K562 (cell line): ENCODE results near the gene TPD52L1. TPM values are rescaled to one million over a fixed set of nuclear protein-coding genes. Genes with fewer than 3 reads are reported as not detected.

Source experiments
- ATAC-seq: fragments of 200-7000 bp; cut with Tn5 transposase; 3 replicates; pipeline ENCODE4 v1.9.1; 2020; ENCODE audit warnings: moderate library complexity
- BruUV-seq: library from RNA; stranded (reverse); fragments of 400-500 nt; replicated peaks from 2 replicates; lab custom pipeline; 2021; lab: Mats Ljungman, UMichigan
- CTCF ChIA-PET: fragments of 300-600 bp; formaldehyde crosslinking; extraction: SDS; loops from one replicate; lab custom pipeline; 2021; ENCODE audit warnings: low intra/inter-chr PET ratio; lab: Yijun Ruan, JAX
- POLR2A ChIA-PET: fragments of 300-600, 350-650 bp; sonication (Branson Sonifier 250); formaldehyde crosslinking; extraction: SDS; loops from one replicate; lab custom pipeline; 2021; ENCODE audit warnings: antibody characterized with exemption, inconsistent platforms; lab: Yijun Ruan, JAX
- DNase-seq, 4 experiments: peaks; one replicate each; pipeline versions ENCODE4 v3.0.0 to v3.0.0-alpha.2; 2011 to 2018; ENCODE audit warnings: low spot score in 3 of 4, mixed read lengths in 3 of 4; ENCODE audit errors: extremely low read depth in 1 of 4
- FAIRE-seq: peaks from 2 replicates; lab custom pipeline; 2011; peaks lifted over from hg19 to GRCh38; lab: Jason Lieb, UNC
- H2AFZ ChIP-seq: 2 replicates; pipeline ENCODE4 v1.6.0; 2011; ENCODE audit warnings: low read depth, low read length, control low read depth, inconsistent platforms
- H3K27ac ChIP-seq: fragments of 200-600 bp; 3 replicates; pipeline ENCODE4 v1.8.0; 2011; ENCODE audit warnings: low read depth, mild to moderate bottlenecking, control low read depth, inconsistent platforms, low read length, moderate library complexity, mixed read lengths; ENCODE audit errors: extremely low read depth
- H3K27me3 ChIP-seq, 2 experiments: fragments of 300-600 bp in 1 of 2; 2 replicates in 1 of 2; 3 replicates in 1 of 2; pipeline versions ENCODE4 v1.6.0 to v1.8.0; 2011; ENCODE audit warnings: inconsistent platforms in 2 of 2, low read length in 2 of 2, mild to moderate bottlenecking in 1 of 2, mixed read lengths in 1 of 2, moderate library complexity in 1 of 2; ENCODE audit not compliant: control insufficient read depth in 2 of 2, insufficient read depth in 2 of 2
- H3K36me3 ChIP-seq: fragments of 300-600 bp; 3 replicates; pipeline ENCODE4 v1.8.0; 2011; ENCODE audit warnings: mild to moderate bottlenecking, low read length, inconsistent platforms; ENCODE audit not compliant: control insufficient read depth, insufficient read depth
- H3K4me1 ChIP-seq, 2 experiments: fragments of 200-600 bp in 1 of 2; replicated peaks in 1 of 2; 2 replicates in 1 of 2; 3 replicates in 1 of 2; pipeline versions ENCODE4 v1.5.1 to v1.8.0; 2011; ENCODE audit warnings: inconsistent platforms in 2 of 2, low read length in 2 of 2, mild to moderate bottlenecking in 1 of 2, mixed read lengths in 1 of 2, moderate library complexity in 1 of 2; ENCODE audit not compliant: control insufficient read depth in 2 of 2, insufficient read depth in 2 of 2
- H3K4me2 ChIP-seq: 2 replicates; pipeline ENCODE4 v1.6.1; 2011; ENCODE audit warnings: low read length, control low read depth, inconsistent platforms, mixed read lengths; ENCODE audit not compliant: insufficient read depth
- H3K4me3 ChIP-seq: fragments of 200-600 bp; sonication (generic), shearing (Covaris generic); 2 replicates; pipeline ENCODE4 v1.5.1; 2016; ENCODE audit warnings: control low read depth, inconsistent platforms
- H3K79me2 ChIP-seq: fragments of 200-600 bp; 3 replicates; pipeline ENCODE4 v1.8.0; 2011; ENCODE audit warnings: low read length, inconsistent platforms; ENCODE audit not compliant: control insufficient read depth, insufficient read depth
- H3K9ac ChIP-seq, 2 experiments: 2 replicates each; pipeline versions ENCODE4 v1.6.0 to v1.6.1; 2011; ENCODE audit warnings: low read depth in 2 of 2, low read length in 2 of 2, control low read depth in 1 of 2, inconsistent platforms in 1 of 2, mild to moderate bottlenecking in 1 of 2, mixed read lengths in 1 of 2; ENCODE audit not compliant: insufficient read depth in 1 of 2
- H3K9me1 ChIP-seq: one replicate; pipeline ENCODE4 v1.6.0; 2011; ENCODE audit warnings: inconsistent platforms, mild to moderate bottlenecking, low read length, moderate library complexity; ENCODE audit not compliant: control insufficient read depth, insufficient read depth
- H3K9me3 ChIP-seq: replicated peaks from 2 replicates; pipeline ENCODE4 v1.5.1; 2011; ENCODE audit warnings: low read depth, low read length, inconsistent platforms; ENCODE audit not compliant: control insufficient read depth, insufficient read depth
- H4K20me1 ChIP-seq: replicated peaks from 2 replicates; pipeline ENCODE4 v1.6.1; 2011; ENCODE audit warnings: low read length, inconsistent platforms, mixed read lengths; ENCODE audit not compliant: control insufficient read depth, insufficient read depth
- ADNP ChIP-seq: fragments of 200-800 bp; sonication (Bioruptor generic); IDR thresholded peaks from 2 replicates; pipeline ENCODE4 v1.6.1; 2016; ENCODE audit warnings: missing genetic modification characterization, missing compliant biosample characterization
- CREB1 ChIP-seq, 2 experiments: sonication (generic) in 1 of 2; formaldehyde crosslinking in 1 of 2; IDR thresholded peaks; 2 replicates each; pipeline versions ENCODE4 v1.6.1 to v1.8.0; 2012 to 2022; ENCODE audit warnings: inconsistent platforms in 1 of 2, mild to moderate bottlenecking in 1 of 2, missing genetic modification reagents in 1 of 2, moderate library complexity in 1 of 2
- ESRRA ChIP-seq: fragments of 450-650 bp; IDR thresholded peaks from 2 replicates; pipeline ENCODE4 v1.6.1; 2014; ENCODE audit warnings: low read depth, mild to moderate bottlenecking, moderate library complexity, borderline replicate concordance
- HDAC6 ChIP-seq: IDR thresholded peaks from 2 replicates; pipeline ENCODE4 v1.6.1; 2012; ENCODE audit warnings: low read depth, mild to moderate bottlenecking, control low read depth, inconsistent platforms, low read length, moderate library complexity
- HNRNPH1 ChIP-seq: fragments of 200-400 bp; formaldehyde crosslinking; optimal IDR thresholded peaks from 2 replicates; pipeline ENCODE3; 2017; ENCODE audit warnings: low read depth, mild to moderate bottlenecking, low read length, moderate library complexity
- KDM1A ChIP-seq, 2 experiments: fragments of 450-650 bp; IDR thresholded peaks; 2 replicates each; pipeline ENCODE4 v1.6.1; 2016; ENCODE audit warnings: mild to moderate bottlenecking in 2 of 2
- KLF1 ChIP-seq: fragments of 450-650 bp; IDR thresholded peaks from 2 replicates; pipeline ENCODE4 v1.6.1; 2016; ENCODE audit warnings: missing genetic modification characterization, missing compliant biosample characterization
- MTA3 ChIP-seq: fragments of 450-650 bp; formaldehyde crosslinking; IDR thresholded peaks from 2 replicates; pipeline ENCODE4 v1.6.1; 2017; ENCODE audit warnings: mild to moderate bottlenecking, borderline replicate concordance
- MYC ChIP-seq, 2 experiments: fragments of 250-450 bp in 1 of 2; sonication (Bioruptor Pico) in 1 of 2; IDR thresholded peaks; 2 replicates each; pipeline versions ENCODE4 v1.5.1 to v1.6.1; 2012 to 2021; ENCODE audit warnings: low read depth in 2 of 2, borderline replicate concordance in 1 of 2, improper control_type of control experiment in 1 of 2, low read length in 1 of 2, mild to moderate bottlenecking in 1 of 2, moderate library complexity in 1 of 2
- POLR3A ChIP-seq: IDR thresholded peaks from 2 replicates; pipeline ENCODE4 v1.6.1; 2011; ENCODE audit warnings: borderline replicate concordance, mild to moderate bottlenecking, moderate library complexity; ENCODE audit not compliant: insufficient read length, insufficient read depth; ENCODE audit errors: extremely low read depth
- RUNX1 ChIP-seq: sonication (generic); IDR thresholded peaks from 2 replicates; pipeline ENCODE4 v1.6.1; 2016; ENCODE audit warnings: antibody characterized with exemption, low read depth
- SLC30A9 ChIP-seq: fragments of 250-450 bp; sonication (Bioruptor Pico); IDR thresholded peaks from 2 replicates; pipeline ENCODE4 v1.8.0; 2022; ENCODE audit warnings: mild to moderate bottlenecking, moderate library complexity
- SP1 ChIP-seq: sonication (generic); formaldehyde crosslinking; IDR thresholded peaks from 2 replicates; pipeline ENCODE4 v1.8.1; 2022; ENCODE audit warnings: mild to moderate bottlenecking, missing genetic modification reagents
- SUPT5H ChIP-seq: fragments of 450-650 bp; IDR thresholded peaks from 2 replicates; pipeline ENCODE4 v1.6.1; 2016
- TRIM28 ChIP-seq: fragments of 450-650 bp; IDR thresholded peaks from 2 replicates; pipeline ENCODE4 v1.6.1; 2017
- ZNF134 ChIP-seq: fragments of 250-450 bp; sonication (Bioruptor Pico); conservative IDR thresholded peaks from 2 replicates; pipeline ENCODE4 v1.4.0; 2020
- ZNF586 ChIP-seq: fragments of 450-650 bp; formaldehyde crosslinking; conservative IDR thresholded peaks from 2 replicates; pipeline ENCODE4 v1.4.0; 2020; ENCODE audit warnings: mild to moderate bottlenecking, moderate library complexity
- WGBS: fragments of 100-300 bp; shearing (Covaris generic); methylation state at CpG from one replicate; pipeline ENCODE4 v1.1.6; 2016; ENCODE audit warnings: low coverage, mixed read lengths; ENCODE audit not compliant: insufficient coverage; ENCODE audit errors: missing lambda C conversion rate; 5-methylcytosine and 5-hydroxymethylcytosine counted together
- in situ Hi-C: fragments of 300-500 bp; cut with MboI; formaldehyde crosslinking; loops from 4 replicates; pipeline ENCODE4 v1.15.0; 2018; ENCODE audit warnings: inconsistent platforms, mixed read lengths
- intact Hi-C: fragments of 100-400 bp; cut with micrococcal nuclease; formaldehyde crosslinking; loops from 2 replicates; pipeline ENCODE4 v1.14.2; 2022
- polyA plus RNA-seq, 8 experiments: library from polyadenylated mRNA; depleted of rRNA in 4 of 8; stranded (reverse) in 5 of 8; unstranded in 3 of 8; fragments of >200 nt; fragmentation: Nextera tagmentation in 2 of 8; fragmentation: Illumina TruSeq in 1 of 8; extraction: Ambion mirVana in 2 of 8; extraction: Trizol in 1 of 8; gene quantifications; 2 replicates each; pipeline versions ENCODE4 v1.2.1 to v1.2.3, GENCODE V29; 2011 to 2014; ENCODE audit warnings: inconsistent platforms in 1 of 8, missing spikeins in 1 of 8
- total RNA-seq, 7 experiments: library from RNA; depleted of rRNA in 6 of 7; stranded (reverse); fragments of >200 nt in 6 of 7; fragmentation: Illumina TruSeq in 2 of 7; extraction: Trizol in 2 of 7; gene quantifications; 2 replicates each; pipeline versions ENCODE4 v1.2.1 to v1.2.3, GENCODE V29; 2011 to 2021; ENCODE audit warnings: low replicate concordance in 1 of 7

Gene TPD52L1
- total and polyA plus RNA-seq, 9 of the 15 experiments (the other 6 are each of a cell fraction or from before 2014, with no cell fraction given): 12.9 to 149 (median 75.7) TPM

DNA sequence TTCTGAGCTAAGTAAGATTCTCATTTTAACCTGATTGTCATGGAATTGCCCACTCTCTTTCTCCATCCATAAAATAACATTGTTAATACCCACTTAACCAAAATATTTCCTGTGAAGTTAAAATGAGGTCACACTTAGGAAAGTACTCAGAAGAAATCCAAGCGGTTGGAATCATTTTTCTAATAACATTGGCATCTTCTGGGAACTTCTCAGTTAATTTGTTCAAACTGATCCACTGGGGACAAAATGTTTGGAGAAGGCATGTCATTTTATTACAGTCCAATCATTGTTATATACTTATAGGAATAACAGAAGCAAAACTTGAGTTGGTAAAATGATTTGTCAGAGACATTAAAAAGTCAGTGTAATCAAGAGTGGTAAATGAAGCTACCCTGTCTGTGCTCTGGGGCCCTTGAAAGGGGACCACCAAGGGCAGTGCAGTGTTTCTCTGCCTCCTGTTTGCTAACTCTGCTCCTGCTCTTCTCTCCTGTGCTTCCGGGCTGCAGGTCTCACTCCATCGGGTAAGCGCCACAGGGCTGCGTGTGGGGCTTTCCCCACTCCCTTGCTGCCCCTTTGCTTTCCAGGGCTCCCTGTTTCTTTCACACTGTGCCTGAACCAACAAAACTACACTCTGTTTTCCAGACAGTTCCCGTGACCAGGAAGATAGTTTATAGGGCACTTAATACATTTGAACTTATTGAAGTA, 98.1 kb downstream of the TPD52L1 start:
- TF ChIP-seq CREB1 (IDR thresholded peaks at IDR 0.05) (no peak), CREB1 (CRISPR knock-in tag; IDR thresholded peaks at IDR 0.05) (no peak), SP1 (no peak), KDM1A (IDR thresholded peaks at IDR 0.05) (no peak), SLC30A9 (CRISPR knock-in tag) (no peak), ZNF134 (CRISPR knock-in tag) (no peak), TRIM28 (no peak), ZNF586 (CRISPR knock-in tag) (no peak), SUPT5H (no peak), KLF1 (tag) (no peak), ADNP (tag) (no peak), HNRNPH1 (no peak), HDAC6 (no peak), RUNX1 (no peak), ESRRA (no peak), POLR3A (no peak), MYC (IDR thresholded peaks at IDR 0.05; ENCODE audit: low read depth, low read length) (no peak), MYC (CRISPR knock-in tag; IDR thresholded peaks at IDR 0.05; ENCODE audit: borderline replicate concordance, low read depth) (no peak), MTA3 (no peak)
- FAIRE-seq: no peak
- no peaks in the 10 kb centered on the region for H4K20me1 ChIP-seq

More for the DNA sequence above, 98.1 kb downstream of the TPD52L1 start:
- H3K4me1 ChIP-seq: no peaks in the 10 kb centered on the region
- no TSS peak for BruUV-seq
- H3K27me3 ChIP-seq: no peaks in the 10 kb centered on the region
- no peak overlapping the region for H2AFZ ChIP-seq
- intact Hi-C loops: no loop called here
- H3K79me2 ChIP-seq: no peaks in the 10 kb centered on the region
- ATAC-seq (peak; percentile 47; the same call in 1 of the 3 replicates), DNase-seq (no peak)
- H3K36me3 ChIP-seq: peaks cover 14% of the 10 kb centered on the region; the same call in 2 of the 3 replicates
- ChIA-PET POLR2A (no interaction called here), CTCF (no interaction called here)
- no peaks in the 10 kb centered on the region for H3K9me1 ChIP-seq
- H3K9ac ChIP-seq: peak overlapping the region in 1 of 2 experiments; percentile 65; a peak in 1 of 4 replicates
- H3K27ac ChIP-seq: no peak overlapping the region
- no peaks in the 10 kb centered on the region for H3K9me3 ChIP-seq
- H3K4me3 ChIP-seq: no peak overlapping the region
- in situ Hi-C loops: no loop called here
- WGBS: 84% methylated on average over 6 of the region's 6 CpGs
- no peak overlapping the region for H3K4me2 ChIP-seq
